Cerebellar nuclear complex (tissue), 1 donor: ENCODE data around the gene ACOT7.

Source experiments
- DNase-seq, 2 experiments: peaks; one replicate each; lab custom pipeline; 2025; lab: John Stamatoyannopoulos, UW

Gene ACOT7

DNA sequence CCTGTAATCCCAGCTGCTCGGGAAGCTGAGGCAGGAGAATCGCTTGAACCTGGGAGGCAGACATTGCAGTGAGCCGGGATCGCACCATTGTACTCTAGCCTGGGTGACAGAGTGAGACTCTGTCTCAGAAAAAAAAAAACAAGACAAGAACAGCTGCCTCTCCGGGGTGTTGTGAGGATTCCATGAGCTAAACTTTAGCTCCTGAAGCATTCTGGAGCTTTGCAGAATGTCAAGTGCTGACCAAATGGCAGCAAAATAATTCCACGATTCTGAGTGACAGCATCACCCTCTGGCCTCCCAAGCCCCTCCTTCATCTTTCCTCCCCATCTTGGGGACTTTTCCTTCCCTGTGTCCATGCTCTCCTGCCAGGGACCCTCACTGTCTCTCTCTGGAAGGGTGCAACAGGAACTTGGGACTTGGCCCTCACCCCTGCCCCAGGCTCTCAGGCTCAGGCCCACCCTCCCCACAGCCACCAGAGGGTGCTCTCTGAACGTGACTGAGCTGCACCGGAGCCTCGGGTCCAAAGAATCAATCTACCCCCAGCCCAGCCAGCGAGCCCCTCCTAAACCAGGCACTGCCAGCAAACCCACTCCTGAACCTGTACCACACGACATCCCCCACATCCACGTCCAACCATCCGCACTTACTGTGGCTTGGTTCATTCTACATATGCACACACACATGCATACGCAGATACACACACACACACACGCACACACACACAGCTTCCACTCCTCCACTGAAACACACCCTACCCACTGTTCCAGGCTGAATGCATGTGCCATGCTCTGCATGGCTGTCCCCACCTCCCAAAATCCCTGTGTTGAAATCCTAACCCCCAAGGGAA, 45.7 kb downstream of the ACOT7 start:
- no peak for DNase-seq

DNA sequence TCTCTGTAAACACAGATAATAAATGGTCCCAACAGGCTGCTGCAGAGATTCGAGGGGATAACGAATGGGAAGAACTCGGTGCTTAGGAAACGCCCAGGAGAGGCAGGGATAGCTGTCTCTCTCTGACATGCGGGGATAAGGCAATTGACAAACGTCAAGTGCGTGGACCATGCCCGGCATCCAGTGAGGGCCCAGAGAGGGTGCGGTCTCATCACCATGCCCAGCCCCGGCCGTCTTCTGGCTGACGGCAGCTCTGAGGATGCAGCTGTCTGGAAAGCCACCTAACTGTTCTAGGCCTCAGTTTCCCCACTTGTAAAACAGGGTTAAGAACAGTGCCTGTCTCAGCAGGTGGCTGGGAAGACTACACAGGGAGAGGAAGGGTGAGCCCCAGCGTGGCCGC, 48.1 kb downstream of the ACOT7 start:
- no peak for DNase-seq

DNA sequence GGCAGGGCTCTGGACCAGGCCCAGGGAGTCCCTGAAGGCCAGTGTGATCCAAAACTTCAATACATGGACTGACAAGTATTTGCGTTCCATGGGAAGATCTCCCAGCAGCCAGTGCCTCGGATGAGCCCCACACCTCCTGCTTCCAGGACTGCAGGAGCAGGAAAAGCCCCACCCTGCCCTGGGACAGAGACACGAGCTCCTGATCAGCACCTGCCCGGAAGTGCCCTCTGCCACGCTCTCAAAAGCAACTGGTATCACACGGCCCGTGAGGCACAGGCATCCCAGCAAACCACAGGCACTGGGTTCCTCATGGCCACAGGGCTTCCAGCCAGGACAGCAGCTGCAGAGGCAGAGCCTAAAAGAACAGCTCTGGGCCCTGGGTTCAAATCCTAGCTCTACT, 48.6 kb downstream of the ACOT7 start:
- no peak for DNase-seq

DNA sequence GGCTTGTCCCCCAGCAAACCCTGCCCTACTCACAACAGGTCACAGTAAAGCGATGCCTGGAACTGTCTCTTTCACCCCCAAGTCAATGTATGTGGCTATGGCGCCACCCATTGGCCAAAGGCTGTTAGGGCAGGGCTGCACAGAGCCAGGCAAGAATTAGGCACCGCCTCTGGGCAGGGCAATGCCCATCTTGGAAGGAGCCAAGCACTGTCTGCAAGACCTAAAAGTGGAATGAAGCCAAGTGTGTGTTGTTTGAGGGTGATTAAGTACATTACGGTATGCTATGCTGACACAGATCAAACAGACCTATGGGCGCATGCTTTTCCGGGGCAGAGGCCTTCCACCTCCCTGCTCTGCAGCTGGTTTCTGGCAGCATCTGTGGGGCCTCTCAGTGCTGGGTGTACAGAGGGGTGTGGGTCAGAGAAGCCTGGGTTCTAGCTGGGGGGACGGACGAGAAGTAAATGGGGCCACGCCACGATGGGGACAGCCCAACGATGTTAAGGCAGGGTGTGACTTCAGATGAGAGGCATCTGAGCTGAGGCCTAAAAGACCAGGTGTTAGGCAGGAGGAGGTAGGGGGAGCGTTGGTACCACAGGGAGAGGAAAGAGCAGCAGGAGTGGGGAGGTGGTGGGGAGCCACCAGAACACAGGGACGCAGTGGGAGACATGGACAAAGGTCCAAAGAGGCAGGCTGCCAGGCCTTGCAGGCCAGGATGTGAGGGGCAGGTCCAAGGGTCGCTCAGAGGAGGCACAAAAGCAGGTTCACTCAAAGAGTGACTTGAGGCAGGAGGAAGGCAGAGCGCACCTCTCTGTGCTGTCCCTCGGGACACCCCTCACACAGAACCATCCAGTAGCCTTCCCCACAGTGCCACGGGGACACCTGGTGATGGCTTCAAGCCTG, 49.8 kb downstream of the ACOT7 start:
- DNase-seq = no peak

DNA sequence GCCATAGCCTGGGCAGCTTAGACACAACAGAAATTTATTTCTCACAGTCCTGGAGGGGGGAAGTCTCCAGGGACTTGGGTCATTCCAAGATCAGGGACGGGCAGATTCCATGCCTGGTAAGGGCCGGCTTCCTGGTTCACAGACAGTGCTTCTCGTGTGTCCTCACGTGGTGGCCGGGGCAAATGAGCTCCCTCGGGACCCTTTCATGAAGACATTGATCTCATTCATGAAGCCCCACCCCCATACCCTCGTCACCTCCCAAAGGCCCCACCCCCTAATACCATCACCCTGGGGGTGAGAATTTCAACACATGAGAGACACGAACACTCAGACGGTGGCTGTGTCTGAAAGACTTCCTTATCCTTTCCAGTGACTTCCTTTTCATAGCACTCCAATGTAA, 51.5 kb downstream of the ACOT7 start:
- no peak for DNase-seq

DNA sequence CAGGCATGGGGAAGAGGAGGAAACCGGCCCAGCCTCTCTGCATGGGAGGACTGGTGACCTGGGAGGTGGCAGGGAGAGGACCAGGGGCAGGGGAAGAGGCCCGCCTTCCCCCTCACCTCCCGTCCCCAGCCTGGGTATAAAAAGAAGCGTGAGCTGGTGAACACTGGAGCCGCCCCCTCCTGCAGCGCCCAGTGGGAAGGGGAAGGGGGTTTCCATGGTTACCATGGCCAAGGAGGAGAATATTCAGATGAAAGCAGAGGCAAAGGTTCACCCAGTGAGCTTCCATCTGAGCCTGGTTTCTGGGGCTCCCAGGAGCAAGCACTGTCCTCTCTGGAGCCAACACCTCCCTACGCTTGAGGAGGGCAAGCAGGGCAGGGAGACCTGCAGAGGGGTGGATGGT, 54.9 kb downstream of the ACOT7 start:
- DNase-seq = no peak

DNA sequence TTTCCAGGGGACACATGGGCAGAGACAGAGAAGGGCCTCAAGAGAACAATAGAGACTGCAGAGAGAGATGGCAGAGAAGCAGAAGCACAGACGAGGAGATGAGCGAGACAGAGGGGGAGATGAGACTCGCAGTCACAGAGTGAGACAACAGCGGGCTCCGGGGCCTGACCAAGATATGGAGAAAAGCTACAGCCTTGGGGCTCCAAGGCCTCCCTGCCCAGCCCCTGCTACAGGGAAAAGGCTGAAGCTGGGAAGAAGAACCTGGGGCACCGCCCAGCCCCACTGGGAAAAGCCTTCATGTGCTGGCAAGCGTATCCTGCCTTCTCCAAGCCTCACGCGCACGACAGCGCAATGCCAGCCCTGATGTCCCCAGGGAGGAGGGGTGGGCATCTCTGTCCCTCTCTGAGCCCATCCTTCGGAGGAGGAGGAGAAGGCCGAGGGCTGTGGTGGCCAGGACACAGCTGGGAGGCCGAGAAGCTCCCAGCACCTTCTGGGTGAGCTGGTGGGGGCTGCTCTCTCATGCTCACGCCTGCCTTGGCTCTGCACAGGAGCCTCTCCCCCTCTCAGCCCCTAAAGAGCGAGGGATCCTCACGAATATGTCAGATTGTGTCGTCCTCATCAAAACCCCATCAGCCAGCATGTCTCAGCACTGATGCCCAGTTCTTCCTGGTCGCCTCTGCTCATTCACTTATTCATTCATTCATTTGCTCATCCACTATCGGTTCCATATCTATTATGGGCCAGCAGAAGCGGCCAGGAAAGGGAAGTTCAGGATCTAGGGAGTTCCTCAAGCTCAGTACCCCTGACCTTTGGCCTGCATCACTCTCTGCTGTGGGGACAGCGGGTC, 56.6 kb downstream of the ACOT7 start:
- no peak for DNase-seq

DNA sequence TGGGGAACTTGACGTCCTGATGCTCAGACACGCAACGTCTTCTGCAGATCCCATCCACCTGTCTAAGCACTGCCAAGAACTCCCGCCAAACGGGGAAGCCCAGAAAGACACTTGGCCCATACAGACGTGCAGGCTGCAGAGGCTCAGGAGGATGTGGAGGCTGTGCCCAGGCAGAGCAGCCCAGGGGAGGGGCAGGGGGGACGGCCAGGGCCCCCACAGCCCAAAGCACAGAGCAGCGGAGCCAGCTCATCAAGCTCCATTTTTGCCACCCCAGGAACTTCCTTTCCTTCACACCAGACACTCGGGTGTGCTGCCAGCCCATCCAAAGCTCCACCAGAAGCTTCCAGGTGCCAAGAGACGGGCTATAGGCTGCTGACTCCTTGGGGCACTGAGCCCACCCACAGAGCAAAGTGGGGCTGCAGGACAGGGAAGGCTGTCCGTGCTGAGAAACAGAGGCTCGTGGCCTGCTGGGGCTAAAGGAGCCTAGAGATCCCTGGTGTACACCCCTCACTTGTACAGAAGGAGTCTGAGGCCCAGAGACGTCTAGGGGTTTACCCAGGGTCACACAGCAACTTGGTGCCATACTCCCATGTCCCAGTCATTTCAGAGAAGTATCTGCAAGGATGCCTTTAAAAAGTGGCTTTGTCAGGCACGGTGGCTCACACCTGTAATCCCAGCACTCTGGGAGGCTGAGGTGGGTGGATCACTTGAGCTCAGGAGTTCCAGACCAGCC, 59.1 kb downstream of the ACOT7 start:
- no peak for DNase-seq

DNA sequence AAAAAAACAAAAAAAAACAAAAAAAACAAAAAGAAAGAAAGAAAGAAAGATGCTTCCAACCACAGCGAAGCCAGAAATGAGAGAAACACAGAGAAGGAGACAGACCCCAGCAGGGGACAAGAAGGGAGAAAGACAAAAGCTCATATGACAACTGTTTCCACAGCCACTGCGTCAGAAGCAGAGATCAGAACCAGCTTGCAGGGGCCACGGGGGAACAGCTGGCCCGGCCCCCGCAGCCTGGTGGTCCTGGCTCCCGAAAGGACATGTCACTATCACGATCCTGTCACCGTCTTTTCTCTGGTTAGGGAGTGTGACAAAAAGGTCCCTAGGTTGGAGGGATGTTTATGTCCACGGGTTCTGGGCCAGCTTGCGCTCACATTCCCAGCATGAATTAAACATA, 60.7 kb downstream of the ACOT7 start:
- no peak for DNase-seq

DNA sequence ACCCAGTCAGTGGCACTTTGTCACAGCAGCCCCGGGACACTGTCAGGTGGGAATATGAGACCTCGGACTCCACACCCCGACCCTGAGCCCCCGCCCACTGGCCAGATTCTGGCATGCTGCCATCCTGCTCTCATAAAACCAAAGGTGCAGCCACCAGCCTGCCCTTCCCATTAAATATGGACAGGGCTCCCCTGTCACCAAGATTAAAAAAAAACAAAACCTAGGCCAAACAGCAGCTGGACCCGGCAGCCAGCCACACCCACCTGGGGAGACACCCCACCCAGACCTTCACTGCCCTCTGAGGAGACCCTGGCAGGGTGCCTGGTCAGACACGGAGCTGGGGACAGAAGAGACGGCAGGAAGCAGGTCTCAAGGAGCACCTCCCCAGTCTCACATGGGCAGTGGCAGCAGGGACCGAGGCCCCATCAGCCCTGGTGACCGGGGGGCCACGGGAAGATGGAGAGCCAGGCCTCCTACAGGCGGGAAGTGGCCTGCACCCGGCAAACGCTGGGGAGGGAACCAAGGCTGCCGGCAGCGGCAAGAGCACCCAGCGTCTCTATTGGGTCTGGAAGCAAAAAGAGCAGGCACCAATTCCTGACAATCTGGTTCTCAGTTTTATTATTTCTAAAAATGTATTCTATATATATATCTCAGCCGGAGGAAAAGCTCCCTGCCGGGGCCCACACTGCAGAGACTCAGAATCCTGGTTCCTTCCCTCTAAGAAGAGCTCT, 61.9 kb downstream of the ACOT7 start:
- no peak for DNase-seq

DNA sequence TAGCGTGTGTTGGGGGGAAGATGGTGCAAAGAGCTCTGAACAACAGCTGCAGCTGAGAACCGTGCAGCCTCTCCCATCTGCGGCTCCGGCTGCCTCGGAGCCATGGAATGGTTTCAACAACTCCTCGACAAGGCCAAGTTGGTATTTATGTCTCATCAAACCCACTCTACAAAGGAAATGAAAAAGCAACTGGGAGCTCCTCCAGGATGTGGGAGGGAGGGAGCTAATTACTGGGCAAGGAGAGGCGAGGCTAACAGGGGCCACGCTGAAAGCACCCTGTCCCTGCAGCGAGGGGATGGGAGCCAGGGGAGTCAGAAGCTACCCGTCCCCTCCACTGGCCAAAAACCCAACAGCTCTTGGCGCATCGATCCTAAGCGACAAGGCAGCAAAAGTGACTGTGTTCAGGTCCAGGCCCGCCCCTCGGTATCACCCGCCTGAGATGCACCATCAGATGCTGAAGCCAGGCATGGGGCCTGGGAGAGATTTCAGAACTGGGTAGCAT, 63.1 kb downstream of the ACOT7 start:
- peak in 1 of 2 experiments; percentile 55 for DNase-seq

DNA sequence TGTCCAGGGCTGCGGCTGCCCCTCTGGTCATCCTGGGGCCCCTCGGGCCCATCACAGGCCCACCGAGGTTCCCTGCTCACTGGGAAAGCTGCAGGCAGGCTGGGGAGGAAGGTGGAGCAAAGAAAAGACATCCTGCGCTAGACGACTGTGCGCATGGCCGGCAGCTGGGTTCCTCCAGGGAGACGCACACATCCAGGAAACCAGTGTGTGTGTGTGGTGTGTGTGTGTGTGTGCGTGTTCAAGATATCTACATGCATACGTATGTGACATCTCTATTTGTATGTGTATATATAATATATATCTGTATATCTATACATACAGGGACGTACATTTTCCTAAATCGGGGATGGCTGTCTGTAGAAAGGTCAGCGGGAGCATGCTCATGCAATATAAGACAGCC, 63.7 kb downstream of the ACOT7 start:
- no peak for DNase-seq

DNA sequence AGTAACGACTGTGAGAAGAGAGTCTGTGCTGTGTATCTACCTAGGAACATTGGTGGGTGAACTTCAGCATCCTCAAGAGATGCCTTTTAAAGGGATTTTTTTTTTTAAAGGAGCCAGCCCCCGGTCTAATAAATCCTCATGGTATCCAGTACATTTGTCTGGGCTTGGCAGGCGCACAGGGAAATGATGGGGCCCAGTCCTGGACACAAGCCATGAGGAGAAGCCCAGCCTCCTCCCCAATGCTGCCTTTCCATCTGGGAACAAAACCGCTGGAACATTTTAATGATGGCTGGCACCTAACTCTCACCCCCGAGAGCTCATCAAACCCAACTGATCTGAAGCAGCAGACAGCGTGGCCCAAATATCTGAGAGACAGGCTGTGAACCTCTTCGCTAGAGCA, 64.2 kb downstream of the ACOT7 start:
- no peak for DNase-seq

DNA sequence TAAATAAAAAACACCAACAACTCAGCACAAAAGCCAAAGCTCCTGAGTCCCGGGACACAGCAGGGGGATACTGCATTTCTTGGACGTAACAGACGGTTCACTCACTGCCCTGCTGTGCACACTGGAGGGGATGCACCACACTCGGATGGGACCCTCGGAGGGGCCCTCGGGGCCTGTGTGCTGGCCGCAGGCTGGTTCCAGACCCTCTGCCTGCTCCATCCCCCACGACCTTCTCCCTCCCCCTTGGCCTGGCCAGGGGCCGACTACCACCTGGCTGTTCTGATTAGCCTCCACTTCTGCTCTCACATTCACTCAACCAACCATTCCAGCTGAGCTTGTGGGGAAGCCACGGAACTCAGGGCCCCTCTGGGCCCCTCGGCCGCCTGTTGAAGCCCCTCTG, 64.9 kb downstream of the ACOT7 start:
- no peak for DNase-seq

DNA sequence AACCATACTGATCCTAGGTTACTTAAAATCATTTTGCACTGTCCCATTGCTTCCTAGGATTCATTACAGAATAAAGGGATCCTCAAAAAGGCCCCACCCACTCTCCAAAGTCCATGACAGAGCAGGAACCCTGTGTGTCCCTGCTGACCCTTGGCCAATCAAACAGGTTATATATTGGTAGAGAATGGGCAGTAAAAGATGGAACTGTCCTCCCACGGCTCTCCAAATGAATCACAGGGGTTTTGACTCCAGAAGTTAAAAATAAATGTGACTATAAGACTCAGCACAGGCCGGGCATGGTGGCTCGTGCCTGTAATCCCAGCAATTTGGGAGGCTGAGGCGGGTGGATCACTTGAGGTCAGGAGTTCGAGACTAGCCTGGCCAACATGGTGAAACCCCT, 65.5 kb downstream of the ACOT7 start:
- no peak for DNase-seq

DNA sequence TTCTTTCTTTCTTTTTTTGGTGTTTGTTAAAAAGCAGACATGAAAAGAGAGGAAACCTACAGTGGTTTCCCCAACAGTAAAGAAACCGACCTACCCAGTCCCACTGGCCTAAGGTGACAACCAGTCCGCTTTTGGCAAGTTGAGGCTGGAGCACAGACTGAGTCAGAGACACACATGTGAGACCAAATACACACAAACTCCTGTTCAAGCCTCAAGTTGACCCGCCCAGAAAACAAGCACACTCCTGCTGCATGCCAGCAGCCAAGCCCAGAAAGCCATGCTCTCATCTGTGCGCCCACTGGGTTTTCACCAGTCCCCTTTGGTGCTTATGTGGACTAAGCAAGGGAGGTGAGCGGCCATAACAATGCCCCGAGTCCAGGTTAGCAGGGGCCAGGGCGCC, 68.1 kb downstream of the ACOT7 start:
- no peak for DNase-seq

DNA sequence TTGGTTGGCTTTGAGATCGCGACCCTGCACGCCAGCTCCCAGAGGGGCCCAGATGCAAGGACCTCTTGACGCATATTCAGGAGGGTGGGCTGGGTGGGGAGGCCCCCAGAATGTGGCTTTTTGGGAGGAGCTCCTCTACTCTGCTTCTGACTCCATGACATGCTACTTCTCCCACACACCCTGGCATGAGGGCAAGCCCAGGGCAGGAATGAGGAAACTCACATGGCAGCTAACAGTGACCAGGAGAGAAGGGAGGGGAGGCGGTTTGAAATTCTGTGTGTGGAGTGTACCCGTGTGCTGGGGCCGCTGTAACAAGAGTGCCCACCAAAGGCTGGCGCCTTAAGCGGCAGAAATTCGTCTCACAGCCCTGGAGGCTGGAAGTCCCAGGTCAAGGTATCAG, 71.4 kb downstream of the ACOT7 start:
- DNase-seq = no peak

DNA sequence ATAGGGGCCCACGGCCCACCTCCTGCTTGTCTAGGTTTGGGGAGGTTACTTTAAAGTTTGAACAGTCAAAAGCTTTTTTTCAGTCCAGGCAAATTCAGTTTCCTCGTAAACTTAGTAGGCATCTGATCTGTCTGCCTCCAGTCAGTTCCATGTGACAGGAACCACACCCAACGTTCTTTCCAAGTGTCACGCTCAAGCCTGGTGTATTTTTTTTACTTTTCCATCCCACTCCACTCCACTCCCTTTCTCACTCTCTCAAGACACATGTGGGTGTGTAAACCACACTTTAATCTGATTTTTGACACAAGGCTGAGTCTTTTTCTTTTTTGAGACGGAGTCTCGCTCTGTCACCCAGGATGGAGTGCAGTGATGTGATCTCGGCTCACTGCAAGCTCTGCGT, 72.4 kb downstream of the ACOT7 start:
- DNase-seq = no peak

DNA sequence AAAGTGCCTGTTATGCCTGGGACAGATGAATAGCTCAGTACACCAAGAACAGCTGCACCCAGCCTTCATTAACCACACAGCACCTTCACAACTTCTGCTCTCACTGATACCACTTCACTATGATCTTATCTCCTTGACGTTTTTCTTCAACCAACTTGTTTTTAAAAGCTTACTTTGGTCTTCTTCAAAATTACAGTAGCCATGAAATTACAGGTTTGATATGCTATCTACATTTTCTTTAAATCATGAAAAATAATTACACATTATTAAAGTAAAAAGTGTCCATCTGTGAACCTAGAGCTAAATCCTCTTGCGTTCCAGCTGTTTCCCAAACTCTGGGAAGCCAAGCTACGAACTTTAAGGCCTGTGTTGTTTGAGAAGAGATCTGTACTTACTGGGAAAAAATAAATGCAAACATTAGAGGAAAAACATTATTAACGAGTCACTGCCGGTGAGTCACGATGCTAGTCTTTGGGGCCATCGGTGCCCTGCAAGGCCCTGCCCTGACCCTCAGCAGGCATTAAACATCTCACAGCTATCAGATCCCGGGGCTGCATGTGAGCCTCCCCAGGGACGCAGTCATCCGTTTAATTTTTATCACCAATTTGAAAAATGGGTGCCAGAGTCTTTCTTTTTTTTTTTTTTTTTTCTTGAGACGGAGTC, 76.3 kb downstream of the ACOT7 start:
- no peak for DNase-seq
